Neural crest cell (in vitro differentiated cells): ENCODE data around the gene KLK10. TPM values are rescaled to one million over a fixed set of nuclear protein-coding genes. Genes with fewer than 3 reads are reported as not detected.

ENCODE experiments used
- DNase-seq: peaks from one replicate; pipeline ENCODE4 v3.0.0; 2021; ENCODE audit warnings: low read depth, mixed read lengths, low spot score
- H3K27ac Mint-ChIP-seq: one replicate; pipeline ENCODE4 v1.8.0; 2021; ENCODE audit warnings: mild to moderate bottlenecking, mixed read lengths; ENCODE audit not compliant: unreplicated experiment
- H3K27me3 Mint-ChIP-seq: 2 replicates; pipeline ENCODE4 v1.8.0; 2021; ENCODE audit warnings: low read depth, mild to moderate bottlenecking, mixed read lengths
- H3K36me3 Mint-ChIP-seq: 2 replicates; pipeline ENCODE4 v1.8.0; 2021; ENCODE audit warnings: low read depth, mild to moderate bottlenecking, mixed read lengths
- H3K4me1 Mint-ChIP-seq: 2 replicates; pipeline ENCODE4 v1.8.0; 2021; ENCODE audit warnings: mixed read lengths
- H3K4me3 Mint-ChIP-seq: one replicate; pipeline ENCODE4 v1.8.0; 2021; ENCODE audit warnings: mild to moderate bottlenecking, mixed read lengths
- H3K9me3 Mint-ChIP-seq: 2 replicates; pipeline ENCODE4 v1.8.0; 2021; ENCODE audit warnings: mixed read lengths
- total RNA-seq: library from RNA; stranded (reverse); gene quantifications from 2 replicates; pipeline ENCODE4 v1.2.1, GENCODE V29; 2021
- TF ChIP-seq, protein P1 (sequence below): fragments of 200-600 bp; sonication (generic); conservative IDR thresholded peaks from 2 replicates; pipeline ENCODE4 v1.5.0; 2021; ENCODE audit warnings: antibody characterized with exemption, mild to moderate bottlenecking

Gene KLK10
- total RNA-seq, 1 donor from 2014 or later: not detected

DNA sequence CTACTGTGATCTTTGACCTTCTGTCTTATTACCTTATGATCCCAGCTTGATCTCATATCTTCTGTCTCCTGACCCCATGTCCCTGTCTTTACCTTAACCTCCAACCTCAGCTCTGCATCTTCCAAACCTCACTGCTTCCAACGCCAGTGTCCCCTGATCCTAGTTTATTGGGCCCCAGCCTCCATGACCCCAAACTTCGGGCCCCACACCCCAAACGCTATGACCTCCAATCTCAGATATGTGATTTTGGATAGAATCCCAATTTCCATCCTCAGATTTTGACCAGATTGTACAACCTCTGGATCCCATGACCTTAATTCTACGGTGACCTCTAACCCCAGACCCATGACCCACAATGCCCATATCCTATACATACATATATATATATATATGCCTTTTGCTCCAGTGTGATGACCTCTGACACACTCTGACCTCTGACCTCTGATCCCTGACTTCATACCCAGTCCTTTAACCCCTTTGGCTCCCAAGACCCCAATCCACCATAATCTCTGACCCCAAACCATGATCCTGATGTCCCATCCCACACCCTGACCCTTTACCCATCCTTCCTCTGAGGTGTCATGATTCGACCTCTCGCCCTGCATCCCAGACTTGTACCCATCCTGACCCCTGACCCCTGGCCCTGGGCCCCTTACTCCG lies 11.8 kb upstream of the KLK10 start:
- Mint-ChIP-seq H3K4me3 (no peak overlapping the region), H3K4me1 (no peaks in the 10 kb centered on the region), H3K9me3 (peaks cover 5% of the 10 kb centered on the region), H3K36me3 (no peaks in the 10 kb centered on the region), H3K27me3 (peaks cover 33% of the 10 kb centered on the region), H3K27ac (no peak overlapping the region)
- TF ChIP-seq, protein P1, sequence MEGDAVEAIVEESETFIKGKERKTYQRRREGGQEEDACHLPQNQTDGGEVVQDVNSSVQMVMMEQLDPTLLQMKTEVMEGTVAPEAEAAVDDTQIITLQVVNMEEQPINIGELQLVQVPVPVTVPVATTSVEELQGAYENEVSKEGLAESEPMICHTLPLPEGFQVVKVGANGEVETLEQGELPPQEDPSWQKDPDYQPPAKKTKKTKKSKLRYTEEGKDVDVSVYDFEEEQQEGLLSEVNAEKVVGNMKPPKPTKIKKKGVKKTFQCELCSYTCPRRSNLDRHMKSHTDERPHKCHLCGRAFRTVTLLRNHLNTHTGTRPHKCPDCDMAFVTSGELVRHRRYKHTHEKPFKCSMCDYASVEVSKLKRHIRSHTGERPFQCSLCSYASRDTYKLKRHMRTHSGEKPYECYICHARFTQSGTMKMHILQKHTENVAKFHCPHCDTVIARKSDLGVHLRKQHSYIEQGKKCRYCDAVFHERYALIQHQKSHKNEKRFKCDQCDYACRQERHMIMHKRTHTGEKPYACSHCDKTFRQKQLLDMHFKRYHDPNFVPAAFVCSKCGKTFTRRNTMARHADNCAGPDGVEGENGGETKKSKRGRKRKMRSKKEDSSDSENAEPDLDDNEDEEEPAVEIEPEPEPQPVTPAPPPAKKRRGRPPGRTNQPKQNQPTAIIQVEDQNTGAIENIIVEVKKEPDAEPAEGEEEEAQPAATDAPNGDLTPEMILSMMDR: no peak
- DNase-seq: no peak

GRCh38 chr19:51030631-51031030 lies 11.1 kb upstream of the KLK10 start:
- Mint-ChIP-seq H3K4me1 (no peaks in the 10 kb centered on the region), H3K4me3 (no peak overlapping the region), H3K36me3 (no peaks in the 10 kb centered on the region), H3K9me3 (peaks cover 5% of the 10 kb centered on the region), H3K27ac (no peak overlapping the region), H3K27me3 (peaks cover 30% of the 10 kb centered on the region)
- no peak for DNase-seq
- TF ChIP-seq, protein P1: no peak

DNA sequence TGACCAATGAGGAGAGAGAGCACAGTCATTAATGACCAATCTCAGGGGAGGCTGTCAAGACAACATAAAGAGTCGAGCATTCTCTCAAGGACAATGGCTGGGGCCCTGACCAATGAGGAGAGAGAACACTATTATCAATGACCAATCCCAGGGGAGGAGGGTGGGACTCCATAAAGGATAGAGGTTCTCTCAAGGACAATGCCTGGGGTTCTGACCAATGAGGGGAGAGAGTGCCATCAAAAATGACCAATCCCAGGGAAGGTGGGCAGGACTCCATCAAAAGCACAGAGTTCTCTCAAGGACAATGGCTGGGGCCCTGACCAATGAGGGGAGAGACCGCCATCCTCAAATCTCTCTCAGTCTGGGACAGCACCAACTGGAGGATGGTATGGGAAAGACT lies 10.2 kb upstream of the KLK10 start:
- TF ChIP-seq, protein P1: no peak
- no peaks in the 10 kb centered on the region for H3K36me3 Mint-ChIP-seq
- no peaks in the 10 kb centered on the region for H3K4me1 Mint-ChIP-seq
- no peak overlapping the region for H3K27ac Mint-ChIP-seq
- no peak for DNase-seq
- H3K27me3 Mint-ChIP-seq: peaks cover 31% of the 10 kb centered on the region
- peaks cover 5% of the 10 kb centered on the region for H3K9me3 Mint-ChIP-seq
- H3K4me3 Mint-ChIP-seq: no peak overlapping the region

DNA sequence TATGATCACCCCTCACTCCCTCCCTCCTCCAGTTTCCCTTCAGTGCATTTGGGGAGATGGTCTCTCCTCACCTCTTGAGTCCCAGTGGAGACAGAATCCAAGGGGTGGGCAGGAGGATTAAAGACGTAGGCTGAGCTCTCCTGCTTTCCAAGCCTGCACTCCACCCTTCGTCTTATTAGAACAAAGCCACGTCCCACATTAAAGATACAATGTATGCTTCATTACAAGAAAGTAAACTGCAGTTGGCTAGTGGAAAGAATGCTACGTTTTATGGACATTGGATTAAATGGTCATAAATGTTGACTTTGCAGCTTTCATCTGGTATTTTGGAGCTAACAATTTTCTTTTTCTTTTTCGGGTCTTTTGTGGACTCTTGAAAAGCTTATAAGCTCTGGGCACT lies 8.4 kb upstream of the KLK10 start:
- Mint-ChIP-seq H3K27me3 (peaks cover 37% of the 10 kb centered on the region), H3K4me1 (no peaks in the 10 kb centered on the region), H3K9me3 (peaks cover 5% of the 10 kb centered on the region), H3K27ac (no peak overlapping the region), H3K4me3 (no peak overlapping the region), H3K36me3 (no peaks in the 10 kb centered on the region)
- TF ChIP-seq, protein P1: no peak
- no peak for DNase-seq

GRCh38 chr19:51027126-51027806 lies 7.8 kb upstream of the KLK10 start:
- H3K27ac Mint-ChIP-seq: no peak overlapping the region
- peaks cover 44% of the 10 kb centered on the region for H3K27me3 Mint-ChIP-seq
- peaks cover 5% of the 10 kb centered on the region for H3K9me3 Mint-ChIP-seq
- no peaks in the 10 kb centered on the region for H3K4me1 Mint-ChIP-seq
- H3K36me3 Mint-ChIP-seq: no peaks in the 10 kb centered on the region
- no peak for DNase-seq
- no peak overlapping the region for H3K4me3 Mint-ChIP-seq
- TF ChIP-seq, protein P1: no peak
